KOPT-K1 (cell line): ENCODE measurements around the gene RGS7.
"Not testable (repeated sequence)": the region's sequence is repeated elsewhere in the genome, so short reads cannot be mapped to it uniquely, and the experiment has no call there.

ENCODE experiments used
- H3K27ac ChIP-seq: fragments of 200-600 bp; sonication (generic); 2 replicates; pipeline ENCODE4 v1.5.1; 2016; ENCODE audit warnings: antibody characterized with exemption, mild to moderate bottlenecking, low read depth, low read length; ENCODE audit not compliant: poor library complexity, severe bottlenecking
- H3K36me3 ChIP-seq: fragments of 200-600 bp; sonication (generic); 2 replicates; pipeline ENCODE4 v1.5.1; 2017; ENCODE audit warnings: antibody characterized with exemption, mild to moderate bottlenecking, low read length, moderate library complexity; ENCODE audit not compliant: insufficient read depth
- H3K9me3 ChIP-seq: fragments of 200-600 bp; sonication (generic); 2 replicates; pipeline ENCODE4 v1.5.1; 2017; ENCODE audit warnings: antibody characterized with exemption, low read length, mild to moderate bottlenecking; ENCODE audit not compliant: insufficient read depth, poor library complexity, severe bottlenecking

Gene RGS7

DNA sequence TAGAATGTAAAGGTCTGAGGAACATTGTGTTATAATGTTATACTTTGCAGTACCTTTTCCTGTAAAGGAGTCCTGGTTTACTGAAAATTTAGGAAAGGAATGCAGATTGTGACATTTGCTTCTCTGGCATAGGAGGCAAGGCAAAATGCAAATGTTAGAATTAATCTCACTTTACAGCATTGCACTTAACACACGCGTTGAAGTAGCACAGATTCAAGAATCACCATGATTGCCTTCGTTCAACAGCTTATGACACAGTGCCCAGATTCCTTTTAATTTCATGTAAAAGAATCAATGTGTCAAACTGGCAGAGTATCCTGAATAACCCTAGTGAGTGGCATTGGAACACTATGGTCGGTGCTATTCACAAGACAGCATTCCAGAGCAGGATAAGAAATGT is 47.4 kb downstream of the RGS7 start:
- Histone ChIP-seq H3K27ac (no peak overlapping the region), H3K36me3 (no peaks in the 10 kb centered on the region)

DNA sequence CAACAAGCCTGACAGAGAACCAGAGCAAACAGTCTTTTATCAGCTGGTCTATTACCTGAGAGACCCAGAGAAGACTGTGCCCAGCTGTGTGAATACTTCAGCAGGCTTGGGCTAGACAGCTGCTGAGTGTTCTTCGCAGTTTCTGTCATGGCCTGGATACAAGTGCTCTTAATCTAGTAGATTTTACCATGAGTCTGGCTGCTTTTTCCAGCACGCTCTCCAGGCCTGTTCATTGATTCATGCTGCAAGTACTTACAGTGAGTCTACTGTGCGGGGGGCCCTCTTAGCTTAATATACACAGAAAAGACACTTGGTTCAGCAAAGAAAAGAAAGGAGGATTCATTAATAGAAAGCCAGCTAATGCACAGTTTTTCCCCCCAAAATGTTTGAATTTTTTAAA is 48.5 kb downstream of the RGS7 start:
- Histone ChIP-seq H3K36me3 (no peaks in the 10 kb centered on the region), H3K27ac (no peak overlapping the region), H3K9me3 (peaks cover 22% of the 10 kb centered on the region)

More for the DNA sequence above, 47.4 kb downstream of the RGS7 start:
- H3K9me3 ChIP-seq: peaks cover 14% of the 10 kb centered on the region

DNA sequence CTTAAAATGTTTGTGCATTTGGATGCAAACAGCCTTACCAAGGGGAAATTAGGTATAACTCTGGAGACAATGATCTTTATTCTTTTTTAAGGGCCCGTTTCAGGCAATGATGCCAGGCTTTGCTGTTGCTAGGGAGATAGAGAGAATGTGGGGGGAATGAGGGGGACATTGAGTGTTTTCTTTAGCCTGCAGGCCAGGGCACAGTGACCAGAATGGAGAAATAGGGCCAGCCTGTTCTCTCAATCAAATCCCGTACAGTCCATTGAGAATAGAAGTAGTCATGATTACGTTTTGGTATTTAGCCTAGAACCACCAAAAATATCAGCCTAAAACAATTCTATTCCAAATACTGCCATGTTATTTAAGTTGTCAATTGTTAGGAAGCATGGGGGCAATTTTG is 49.0 kb downstream of the RGS7 start:
- Histone ChIP-seq H3K9me3 (peaks cover 22% of the 10 kb centered on the region), H3K27ac (no peak overlapping the region), H3K36me3 (no peaks in the 10 kb centered on the region)

DNA sequence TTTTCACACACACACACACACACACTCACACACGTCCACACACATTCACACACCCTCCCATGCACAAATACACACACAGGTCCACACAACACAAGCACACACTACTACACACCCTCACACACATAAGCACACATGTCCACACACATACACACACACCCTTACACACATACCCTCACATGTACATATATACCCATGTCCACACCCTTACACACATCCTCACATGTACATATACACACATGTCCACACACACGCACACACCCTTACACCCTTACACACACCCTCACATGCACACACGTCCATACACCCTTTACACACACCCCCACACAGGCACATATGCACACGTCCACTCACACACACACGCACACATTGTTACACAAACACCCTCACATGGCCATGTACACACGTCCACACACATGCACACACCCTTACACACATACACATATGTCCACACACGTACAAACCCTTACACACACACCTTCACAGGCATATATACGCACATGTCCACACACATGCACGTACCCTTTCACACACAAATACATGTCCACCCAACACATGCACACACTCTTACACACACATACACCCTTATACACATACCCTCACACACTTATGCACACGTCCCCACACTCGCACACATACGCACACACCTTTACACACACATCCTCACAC is 50.7 kb downstream of the RGS7 start:
- Histone ChIP-seq H3K27ac (no peak overlapping the region), H3K36me3 (no peaks in the 10 kb centered on the region), H3K9me3 (peaks cover 22% of the 10 kb centered on the region)

DNA sequence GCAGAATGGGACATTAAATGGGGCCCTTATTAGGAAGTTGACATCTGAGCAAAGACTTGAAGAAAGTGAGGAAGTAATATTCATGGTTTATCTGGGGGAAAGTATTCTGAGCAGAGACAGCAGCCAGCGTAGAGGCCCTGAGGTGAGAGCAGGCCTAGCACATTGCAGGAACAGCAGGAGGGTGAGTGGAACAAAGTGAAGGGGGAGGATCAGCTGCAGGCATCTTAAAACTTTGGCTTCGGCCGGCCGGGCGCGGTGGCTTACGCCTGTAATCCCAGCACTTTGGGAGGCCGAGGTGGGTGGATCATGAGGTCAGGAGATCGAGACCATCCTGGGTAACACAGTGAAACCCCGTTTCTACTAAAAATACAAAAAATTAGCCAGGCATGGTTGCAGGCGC is 55.0 kb downstream of the RGS7 start:
- H3K27ac ChIP-seq, H3K36me3 ChIP-seq: not testable (repeated sequence)
- peaks cover 22% of the 10 kb centered on the region for H3K9me3 ChIP-seq

DNA sequence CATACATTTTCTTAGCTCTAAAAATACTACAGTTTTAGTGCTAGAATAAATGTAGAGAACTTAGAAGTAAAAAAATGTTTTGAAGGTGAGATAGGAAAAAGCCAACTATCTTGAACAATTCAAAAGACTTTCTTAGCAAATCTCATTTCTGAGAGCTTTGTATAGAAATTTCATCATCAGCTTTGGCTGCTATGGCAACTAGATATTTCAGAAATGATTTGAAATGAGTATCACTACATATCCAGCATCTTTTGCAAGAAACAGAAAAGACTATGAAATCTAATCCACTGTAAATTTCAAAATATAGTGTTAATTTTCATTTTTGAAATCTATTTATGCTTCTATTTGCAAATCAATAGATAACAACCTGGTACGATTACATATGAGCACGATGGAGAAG is 57.7 kb downstream of the RGS7 start:
- Histone ChIP-seq H3K9me3 (peaks cover 5% of the 10 kb centered on the region), H3K36me3 (no peaks in the 10 kb centered on the region), H3K27ac (no peak overlapping the region)

DNA sequence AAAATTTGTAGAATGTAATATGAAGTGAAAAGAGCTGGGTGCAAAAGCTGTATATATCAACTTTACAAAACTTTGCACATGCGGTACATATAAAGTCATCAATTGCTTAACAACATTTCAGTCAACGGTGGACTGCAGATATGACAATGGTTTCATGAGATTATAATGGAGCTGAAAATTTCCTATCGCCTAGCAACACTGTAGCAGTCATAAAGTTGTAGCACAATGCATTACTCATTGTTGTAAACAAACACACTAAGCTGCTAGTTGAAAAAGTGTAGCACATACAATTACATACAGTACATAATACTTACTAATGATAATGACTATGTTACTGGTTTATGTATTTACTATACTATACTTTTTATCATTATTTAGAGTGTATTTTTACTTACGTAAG is 64.0 kb downstream of the RGS7 start:
- H3K36me3 ChIP-seq: no peaks in the 10 kb centered on the region
- H3K27ac ChIP-seq: no peak overlapping the region
- H3K9me3 ChIP-seq: no peaks in the 10 kb centered on the region

DNA sequence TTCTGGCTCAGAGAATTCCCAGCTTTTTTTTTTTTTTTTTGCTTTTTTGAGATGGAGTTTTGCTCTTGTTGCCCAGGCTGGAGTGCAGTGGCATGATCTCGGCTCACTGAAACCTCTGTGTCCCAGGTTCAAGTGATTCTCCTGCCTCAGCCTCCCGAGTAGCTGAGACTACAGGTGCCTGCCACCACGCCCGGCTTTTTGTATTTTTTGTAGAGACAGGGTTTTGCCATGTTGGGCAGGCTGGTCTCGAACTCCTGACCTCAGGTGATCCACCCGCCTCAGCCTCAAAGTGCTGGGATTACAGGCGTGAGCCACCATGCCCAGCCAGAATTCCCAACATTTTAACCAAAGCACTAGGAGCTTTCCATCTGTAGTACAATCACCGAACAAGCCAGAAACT is 65.5 kb downstream of the RGS7 start:
- H3K9me3 ChIP-seq, H3K36me3 ChIP-seq, H3K27ac ChIP-seq: not testable (repeated sequence)

DNA sequence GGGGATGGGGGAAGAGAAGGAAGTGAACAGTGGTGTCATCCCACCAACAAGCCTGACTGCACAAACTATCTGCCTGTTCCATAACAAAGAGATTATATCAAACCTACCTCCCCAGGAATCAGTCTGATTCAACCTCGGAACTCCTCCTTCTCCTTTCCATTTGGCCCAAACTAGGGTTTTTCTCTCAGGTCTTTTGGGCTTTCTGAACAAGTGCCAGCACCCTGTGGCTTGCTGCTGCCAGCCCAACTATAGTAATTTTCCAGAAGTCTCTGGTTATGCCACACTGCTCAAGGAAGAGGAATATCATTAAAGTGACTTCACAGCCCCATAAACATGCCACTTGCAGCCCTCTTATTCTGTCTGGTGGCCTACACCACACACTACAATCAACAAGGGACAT is 70.5 kb downstream of the RGS7 start:
- Histone ChIP-seq H3K27ac (no peak overlapping the region), H3K36me3 (no peaks in the 10 kb centered on the region), H3K9me3 (no peaks in the 10 kb centered on the region)

DNA sequence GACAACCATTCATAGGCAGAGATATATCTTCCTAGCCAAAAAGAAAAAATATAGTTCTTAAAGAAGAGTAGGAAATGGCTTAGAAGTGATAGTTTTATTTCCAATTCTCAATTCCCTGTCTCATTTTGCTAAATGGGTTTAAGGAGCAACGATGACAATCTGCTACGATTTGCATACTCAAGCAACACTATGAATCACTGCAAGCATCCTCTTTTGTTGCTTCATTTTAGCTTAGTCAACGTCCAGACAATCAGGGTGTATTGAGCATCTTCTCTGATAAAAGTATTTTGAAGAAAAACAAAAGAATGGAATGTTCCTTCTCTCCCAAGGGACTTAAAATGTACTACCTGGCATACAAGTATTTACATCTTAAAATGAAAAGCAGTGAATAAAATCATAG is 80.6 kb downstream of the RGS7 start:
- Histone ChIP-seq H3K36me3 (no peaks in the 10 kb centered on the region), H3K27ac (no peak overlapping the region), H3K9me3 (peaks cover 9% of the 10 kb centered on the region)

DNA sequence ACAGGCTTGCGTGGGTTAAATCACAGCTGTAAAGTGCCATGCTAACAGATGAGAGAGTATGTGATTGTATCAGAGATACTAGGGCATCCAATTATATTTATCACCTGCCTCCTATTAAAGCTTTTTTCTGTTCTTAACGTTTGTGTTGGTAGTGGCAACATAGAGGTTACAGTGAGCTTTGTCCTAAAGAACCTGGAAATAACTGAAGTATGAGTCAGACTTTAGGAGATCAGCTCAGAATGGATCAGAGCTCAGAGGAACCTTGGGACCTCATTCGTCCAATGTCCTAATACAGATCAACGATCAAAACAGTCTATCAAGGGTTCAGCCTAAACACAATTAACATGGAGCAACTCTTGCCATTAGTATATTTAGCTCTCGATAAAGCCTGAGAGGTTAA is 81.0 kb downstream of the RGS7 start:
- Histone ChIP-seq H3K36me3 (no peaks in the 10 kb centered on the region), H3K9me3 (peaks cover 9% of the 10 kb centered on the region)

DNA sequence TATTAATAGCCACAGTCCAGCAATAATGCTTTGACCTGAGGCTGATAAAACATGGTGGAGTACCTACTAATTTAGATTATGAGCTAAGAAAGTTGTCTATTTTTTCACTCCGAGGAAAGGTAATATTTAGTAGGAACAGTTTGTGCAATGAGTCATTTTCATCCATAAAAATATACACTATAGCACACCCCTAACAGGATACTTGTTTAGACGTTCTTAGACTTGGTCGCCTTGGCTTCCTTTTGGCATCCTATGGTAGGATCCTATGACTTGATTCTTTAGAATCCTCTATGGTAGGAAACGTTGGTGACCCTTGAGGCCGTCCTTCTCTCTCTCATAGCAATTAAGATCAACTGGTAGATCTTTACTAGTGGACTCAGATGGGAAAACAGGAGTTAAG is 81.8 kb downstream of the RGS7 start:
- Histone ChIP-seq H3K36me3 (no peaks in the 10 kb centered on the region), H3K9me3 (peaks cover 9% of the 10 kb centered on the region), H3K27ac (no peak overlapping the region)

More for the DNA sequence above, 81.0 kb downstream of the RGS7 start:
- no peak overlapping the region for H3K27ac ChIP-seq

DNA sequence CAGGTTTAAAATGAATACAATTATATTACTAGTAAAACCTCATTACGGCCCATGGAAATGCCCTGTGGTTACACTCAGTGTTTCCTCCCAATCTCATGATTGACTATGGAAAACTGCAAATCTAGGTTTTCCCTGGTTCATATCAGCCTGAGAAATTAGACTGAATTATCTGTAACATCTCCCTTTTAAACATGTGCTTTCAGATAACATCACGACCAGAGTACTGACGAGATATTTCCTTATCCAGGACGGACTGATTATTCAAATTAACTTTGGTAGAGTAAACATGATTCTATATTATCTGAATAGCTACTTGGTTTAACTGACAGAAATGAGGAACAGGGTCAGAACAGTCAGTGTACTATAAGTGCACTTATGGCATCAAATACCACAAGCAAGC is 82.3 kb downstream of the RGS7 start:
- Histone ChIP-seq H3K9me3 (peaks cover 9% of the 10 kb centered on the region), H3K36me3 (no peaks in the 10 kb centered on the region), H3K27ac (no peak overlapping the region)

DNA sequence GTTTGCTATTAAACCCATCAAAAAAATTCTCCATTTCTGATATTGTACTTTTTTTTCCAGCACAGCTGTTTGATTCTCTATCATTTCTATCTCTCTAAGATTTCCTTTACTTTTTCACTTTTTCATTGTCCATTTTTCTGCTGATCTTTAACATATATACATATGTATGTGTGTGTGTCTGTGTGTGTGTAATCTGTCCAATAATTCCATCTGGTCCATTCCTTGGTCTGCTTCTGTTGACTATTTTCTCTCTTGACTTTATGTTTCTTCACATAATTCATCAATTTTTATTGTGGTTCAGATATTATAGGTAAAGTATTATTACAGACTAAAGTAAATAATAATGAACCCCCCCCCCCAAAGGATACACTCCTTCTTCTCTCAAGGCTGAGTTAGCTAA is 84.2 kb downstream of the RGS7 start:
- H3K9me3 ChIP-seq: peaks cover 9% of the 10 kb centered on the region
- H3K27ac ChIP-seq: no peak overlapping the region
- no peaks in the 10 kb centered on the region for H3K36me3 ChIP-seq

DNA sequence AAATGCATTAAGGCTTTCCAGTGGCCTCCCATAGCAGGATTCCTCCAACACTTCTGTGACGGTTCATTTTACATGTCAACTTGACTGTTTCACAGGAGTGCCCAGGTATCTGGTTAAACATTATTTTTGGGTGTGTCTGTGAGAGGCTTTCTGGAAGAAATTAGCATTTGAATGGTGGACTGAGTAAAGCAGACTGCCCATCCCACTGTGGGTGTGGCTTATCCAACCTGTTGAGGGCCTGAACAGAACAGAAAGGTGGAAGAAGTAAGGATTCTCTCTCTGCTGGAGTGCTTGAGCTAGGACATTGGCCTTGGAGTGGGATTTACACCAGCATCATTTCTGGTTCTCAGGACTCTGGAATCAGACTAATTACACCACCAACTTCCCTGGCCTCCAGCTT is 85.6 kb downstream of the RGS7 start:
- Histone ChIP-seq H3K36me3 (no peaks in the 10 kb centered on the region), H3K27ac (no peak overlapping the region), H3K9me3 (peaks cover 9% of the 10 kb centered on the region)

DNA sequence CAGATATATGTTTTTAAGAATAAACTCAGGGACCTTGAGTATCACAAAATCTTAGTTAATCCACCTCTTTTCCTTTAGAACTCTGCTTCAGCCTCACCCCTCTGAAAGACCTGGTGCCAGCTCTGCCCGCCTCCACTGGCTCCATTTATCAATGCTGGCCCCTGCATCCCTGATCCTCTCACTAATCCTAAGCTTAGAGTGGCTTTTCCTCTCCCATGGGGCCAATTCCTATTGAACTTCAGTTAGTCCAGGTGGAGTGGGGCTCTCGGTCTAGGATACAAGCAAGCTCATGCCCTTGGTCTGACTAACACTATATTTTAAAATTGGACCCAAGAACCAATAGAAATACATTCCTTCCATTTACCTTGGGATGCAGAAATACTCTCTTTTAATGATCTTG is 87.0 kb downstream of the RGS7 start:
- Histone ChIP-seq H3K9me3 (peaks cover 9% of the 10 kb centered on the region), H3K27ac (no peak overlapping the region), H3K36me3 (no peaks in the 10 kb centered on the region)
